8988T (cell line): ENCODE measurements around the gene MACROD2.
A peak's percentile ranks its signal among the peaks of the same experiment; 100 is the strongest.

ENCODE experiments used
- DNase-seq: peaks from one replicate; pipeline ENCODE4 v3.0.0; 2011

The MACROD2 gene

GRCh38 chr20:15674253-15675060 is 1679.1 kb downstream of the MACROD2 start:
- DNase-seq = no peak

- no peak for DNase-seq
Measured at GRCh38 chr20:15675061-15675514, 1679.8 kb downstream of the MACROD2 start.

- no peak for DNase-seq
Measured at GRCh38 chr20:15675813-15676484, 1680.6 kb downstream of the MACROD2 start.

DNA sequence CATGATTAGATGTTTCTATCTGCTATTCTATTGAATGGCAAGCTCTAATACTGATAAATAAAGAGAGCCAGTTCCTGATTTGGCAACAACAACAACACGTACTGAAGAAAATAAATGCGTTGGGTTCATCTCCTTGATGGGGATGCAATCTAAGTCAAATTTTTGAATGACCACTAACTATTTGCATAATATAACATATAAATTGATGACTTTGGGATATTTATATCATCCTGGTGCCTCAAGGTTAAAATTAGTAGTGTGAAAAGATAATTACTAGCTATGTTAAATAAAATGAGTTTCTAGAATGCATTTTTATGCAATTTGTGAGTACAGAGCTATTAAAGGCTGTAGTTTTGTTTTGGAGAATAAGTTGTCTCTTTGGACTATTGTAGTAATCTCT is 1681.5 kb downstream of the MACROD2 start:
- DNase-seq = no peak

- no peak for DNase-seq
Measured at GRCh38 chr20:15682690-15683089, 1687.4 kb downstream of the MACROD2 start.

DNA sequence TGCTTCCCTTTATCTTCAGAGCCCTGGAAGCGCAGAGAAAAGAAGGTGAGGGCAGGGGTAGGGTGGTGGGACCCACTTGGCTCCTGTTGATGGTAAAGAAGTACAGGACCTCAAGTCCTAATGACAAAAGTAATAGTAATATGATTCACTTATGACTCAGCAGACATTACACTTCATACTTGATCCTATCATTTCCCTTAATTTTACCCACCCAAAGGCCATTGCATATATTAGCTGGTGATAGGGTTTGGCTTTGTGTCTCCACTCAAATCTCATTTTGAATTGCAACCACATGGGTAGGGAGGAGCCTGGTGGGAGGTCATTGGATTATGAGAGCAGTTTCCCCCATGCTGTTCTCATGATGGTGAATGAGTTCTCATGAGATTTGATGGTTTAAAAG is 1697.3 kb downstream of the MACROD2 start:
- DNase-seq = no peak

DNA sequence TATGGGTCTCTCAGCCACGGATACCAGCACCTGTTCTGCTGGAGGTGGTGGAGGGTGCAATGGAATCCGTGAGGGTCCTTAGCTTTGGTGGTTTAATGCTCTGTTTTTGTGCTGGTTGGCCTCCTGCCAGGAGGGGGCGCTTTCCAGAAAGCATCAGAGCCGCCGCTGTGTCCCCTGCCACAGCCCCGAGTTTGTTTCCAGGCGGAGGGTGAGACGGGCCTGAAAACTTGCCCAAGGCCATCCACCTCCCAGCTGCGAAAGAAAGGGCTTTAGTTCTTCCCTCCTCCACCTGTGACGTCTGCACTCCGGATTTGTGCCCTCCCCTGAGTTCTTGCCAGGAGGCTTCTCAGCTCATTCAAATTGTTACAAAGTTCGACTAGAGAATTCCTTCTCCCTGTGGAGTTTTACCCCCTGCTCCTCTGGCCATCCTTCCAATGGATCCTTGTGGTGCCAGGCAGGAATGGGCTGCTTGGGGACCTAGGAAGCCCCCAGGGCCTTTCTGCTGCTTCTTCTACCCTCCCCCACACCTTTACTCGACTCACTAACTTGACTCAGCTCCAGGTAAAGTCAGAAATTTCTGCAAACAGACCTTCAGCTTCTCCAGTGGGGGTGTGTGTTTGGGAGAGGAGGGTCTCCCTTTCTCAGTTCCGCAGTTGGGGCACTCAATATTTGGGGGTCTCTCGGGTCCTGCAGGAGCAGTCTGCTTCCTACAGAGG is 1704.3 kb downstream of the MACROD2 start:
- DNase-seq = no peak

DNA sequence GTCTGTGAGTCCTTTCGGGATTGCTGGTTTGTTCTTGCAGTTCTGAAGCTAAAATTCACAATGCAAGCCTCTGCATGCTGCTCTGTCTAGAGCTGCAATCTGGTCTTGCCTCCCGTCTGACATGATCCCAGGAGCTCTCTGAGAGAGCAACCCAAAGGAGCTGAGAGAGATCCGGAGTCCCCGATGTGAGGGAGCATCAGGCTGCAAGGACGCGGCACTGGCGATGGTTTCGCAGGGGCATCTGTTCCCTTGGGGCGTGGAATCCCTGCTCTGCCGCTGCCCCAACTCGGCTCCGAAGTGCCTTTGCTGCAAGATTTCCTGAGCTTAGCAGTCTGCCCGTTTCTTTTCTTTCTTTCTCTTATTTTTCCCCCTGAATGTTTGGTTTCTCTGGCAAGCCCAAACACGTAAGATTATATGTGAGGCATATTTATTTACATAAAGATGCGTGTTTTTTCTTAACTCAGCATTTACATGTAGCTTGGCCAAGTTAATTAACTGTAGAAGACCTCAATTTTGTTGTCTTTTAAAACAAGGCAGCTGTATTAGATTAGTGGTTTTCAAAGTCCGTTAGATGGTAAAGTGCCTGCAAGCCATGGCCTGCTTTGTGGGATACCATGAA is 1704.9 kb downstream of the MACROD2 start:
- no peak for DNase-seq

DNA sequence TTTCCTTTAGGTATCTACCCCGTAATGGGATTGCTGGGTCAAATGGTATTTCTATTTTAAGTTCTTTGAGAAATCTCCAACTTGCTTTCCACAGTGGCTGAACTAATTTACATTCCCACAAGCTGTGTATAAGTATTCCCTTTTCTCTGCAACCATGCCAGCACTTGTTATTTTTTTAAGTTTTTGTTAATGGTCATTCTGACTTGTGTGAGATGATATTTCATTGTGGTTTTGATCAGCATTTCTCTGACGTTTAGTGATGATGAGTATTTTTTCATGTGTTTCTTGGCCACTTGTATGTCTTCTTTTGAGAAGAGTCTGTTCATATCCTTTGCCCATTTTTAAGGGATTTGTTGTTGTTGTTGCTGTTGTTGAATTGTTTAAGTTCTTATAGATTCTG is 1706.8 kb downstream of the MACROD2 start:
- no peak for DNase-seq

- no peak for DNase-seq
Measured at GRCh38 chr20:15703171-15703911, 1708.0 kb downstream of the MACROD2 start.

DNA sequence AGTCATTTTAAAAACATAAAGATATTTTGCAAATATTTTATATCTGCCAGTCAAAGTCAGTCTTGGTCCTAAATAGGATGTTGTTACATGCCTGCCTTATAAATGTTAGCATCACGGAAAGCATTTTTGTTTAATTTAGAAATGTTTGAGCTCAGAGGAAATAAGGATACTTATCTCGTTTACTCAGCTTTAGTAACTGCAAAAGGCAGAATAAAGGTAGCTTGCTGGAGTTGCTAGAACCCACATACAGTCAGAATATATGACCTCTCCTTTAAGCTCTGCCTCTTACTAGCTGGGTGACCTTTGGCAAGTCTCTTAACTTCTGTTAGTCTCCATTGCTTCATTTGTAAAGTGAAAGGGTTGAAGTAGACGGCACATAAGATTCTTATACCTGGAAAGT is 1710.7 kb downstream of the MACROD2 start:
- DNase-seq = no peak

DNA sequence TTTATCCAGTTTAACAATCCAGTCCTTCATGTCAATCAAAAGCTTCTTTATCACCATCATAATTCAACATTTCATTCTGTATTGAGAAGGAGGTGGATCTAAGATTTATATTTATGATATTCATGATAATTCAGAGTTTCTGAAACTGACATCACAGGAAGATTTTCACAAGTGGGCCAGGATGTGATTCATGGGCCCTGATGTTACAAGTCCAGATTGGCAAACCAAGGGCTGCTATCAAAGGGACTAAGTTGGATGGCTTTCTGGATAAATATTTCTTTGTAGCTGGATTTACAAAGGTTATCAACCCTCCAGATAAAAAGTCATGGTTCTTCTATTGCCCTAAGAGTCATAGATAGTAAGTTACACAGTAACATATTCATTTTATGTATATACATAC is 1711.4 kb downstream of the MACROD2 start:
- DNase-seq = no peak

DNA sequence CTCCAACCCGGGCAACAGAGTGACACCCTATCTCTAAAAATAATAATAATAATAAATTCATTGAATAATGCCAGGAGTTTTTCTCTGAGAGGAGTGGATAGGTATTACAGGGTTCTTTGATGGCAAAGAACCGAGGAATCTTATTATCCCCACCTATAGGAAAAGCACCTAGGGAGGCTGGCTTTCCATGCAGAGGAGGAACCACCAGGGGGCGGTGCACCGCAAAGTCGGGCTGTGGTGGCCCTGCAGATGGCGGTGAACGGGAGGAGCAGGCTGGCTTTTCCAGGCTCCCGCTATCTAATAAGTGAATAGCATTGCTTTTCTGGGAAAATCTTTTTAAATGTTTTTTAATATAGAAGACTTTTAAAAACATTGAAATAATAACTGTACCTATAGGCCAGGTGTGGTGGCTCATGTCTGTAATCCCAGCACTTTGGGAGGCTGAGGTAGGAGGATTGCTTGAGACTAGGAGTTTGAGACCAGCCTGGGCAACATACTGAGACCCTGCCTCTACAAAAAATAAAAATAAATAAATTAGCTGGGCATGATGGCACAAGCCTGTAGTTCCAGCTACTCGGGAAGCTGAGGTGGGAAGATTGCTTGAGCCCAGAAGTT is 1713.8 kb downstream of the MACROD2 start:
- DNase-seq = peak; percentile 21

DNA sequence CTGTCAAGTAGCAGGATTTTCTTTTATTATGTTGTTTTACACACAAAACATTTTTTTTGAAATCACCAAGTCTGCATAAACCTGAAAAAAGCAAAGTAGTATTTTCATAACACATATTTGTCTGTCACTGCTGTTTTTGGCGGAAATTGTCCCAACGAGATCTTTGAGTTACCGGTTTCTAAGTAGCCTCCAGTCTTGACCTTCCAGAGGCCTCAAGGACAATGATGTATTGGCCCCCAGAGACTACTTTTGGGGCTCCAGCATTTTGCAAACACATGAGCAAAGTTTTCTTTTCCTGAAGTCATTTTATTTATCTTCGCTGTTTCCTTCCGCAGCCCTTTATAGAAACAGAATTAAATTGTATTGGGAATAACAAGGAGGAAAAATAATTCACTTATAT is 1715.3 kb downstream of the MACROD2 start:
- DNase-seq = no peak

DNA sequence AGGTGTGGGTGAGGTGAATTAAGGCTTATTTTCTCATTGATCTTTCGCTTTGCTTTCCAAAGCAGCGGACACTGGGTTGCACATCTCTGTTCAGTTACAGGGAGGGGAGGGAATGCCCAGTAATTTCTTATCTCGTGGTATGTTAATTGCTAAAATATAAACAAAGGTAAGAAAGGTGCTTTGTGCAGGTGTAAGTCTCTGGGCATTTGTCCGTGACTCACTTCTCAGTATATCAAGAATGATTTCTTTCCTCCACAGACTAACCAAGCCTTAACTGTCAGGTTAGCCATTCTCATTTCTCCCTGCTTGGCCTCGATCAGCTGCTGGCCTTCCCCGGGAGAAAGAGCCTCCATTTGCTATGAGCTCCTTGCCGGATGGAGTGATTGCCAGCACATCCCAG is 1715.9 kb downstream of the MACROD2 start:
- DNase-seq = no peak

GRCh38 chr20:15716256-15716655 is 1720.9 kb downstream of the MACROD2 start:
- DNase-seq = no peak

DNA sequence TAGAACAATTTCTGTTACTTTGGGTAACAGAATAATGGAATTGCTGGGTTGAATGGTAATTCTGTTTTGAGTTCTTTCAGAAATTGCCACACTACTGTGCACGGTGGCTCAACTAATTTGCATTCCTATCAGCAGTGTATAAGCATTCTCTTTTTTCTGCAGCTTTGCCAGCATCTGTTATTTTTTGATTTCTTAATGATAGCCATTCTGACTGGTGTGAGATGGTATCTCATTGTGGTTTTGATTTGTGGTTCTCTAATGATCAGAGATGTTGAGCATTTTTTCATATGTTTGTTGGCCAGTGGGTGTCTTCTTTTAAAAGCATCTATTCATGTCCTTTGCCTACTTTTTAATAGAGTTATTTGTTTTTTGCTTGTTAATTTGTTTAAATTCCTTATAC is 1731.1 kb downstream of the MACROD2 start:
- DNase-seq = no peak

DNA sequence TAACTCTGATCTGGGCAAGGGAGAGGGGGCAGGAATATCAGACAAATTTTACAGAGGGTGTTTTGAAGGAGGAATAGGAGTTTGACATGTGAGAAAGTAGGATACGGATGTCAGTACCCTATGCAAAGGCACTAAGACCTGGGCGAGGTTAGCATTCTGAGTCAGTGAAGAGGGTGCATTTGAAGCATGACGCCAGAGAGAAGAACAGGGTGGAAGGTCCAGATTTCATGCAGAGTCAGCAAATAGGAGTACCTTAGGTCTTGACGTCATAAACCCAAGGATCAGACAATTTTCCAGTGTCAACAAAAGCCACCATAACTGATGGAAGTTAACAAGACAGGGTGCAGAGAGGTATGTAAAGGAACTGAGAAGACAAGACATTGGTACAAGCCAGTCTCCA is 1738.7 kb downstream of the MACROD2 start:
- DNase-seq = no peak

DNA sequence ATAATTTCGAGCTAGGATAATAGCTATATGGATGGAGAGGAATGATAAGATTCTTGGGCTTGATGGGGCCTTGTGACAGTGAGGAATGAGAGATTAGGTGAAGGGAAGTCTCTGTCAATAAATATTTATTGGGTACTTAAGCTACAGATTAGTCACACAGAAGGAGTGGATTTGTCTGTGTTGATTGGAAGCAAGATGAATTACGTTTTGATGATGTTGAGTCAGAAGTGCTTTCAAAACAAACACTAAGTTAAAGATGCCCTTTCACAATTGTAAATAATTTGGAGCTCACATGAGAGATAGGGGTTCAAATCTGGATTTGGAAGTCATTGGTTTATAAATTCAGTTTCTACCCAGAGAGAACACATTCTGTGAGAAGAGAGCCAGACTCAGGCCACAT is 1743.7 kb downstream of the MACROD2 start:
- no peak for DNase-seq

- DNase-seq = no peak
Measured at GRCh38 chr20:15740046-15740775, 1744.9 kb downstream of the MACROD2 start.

DNA sequence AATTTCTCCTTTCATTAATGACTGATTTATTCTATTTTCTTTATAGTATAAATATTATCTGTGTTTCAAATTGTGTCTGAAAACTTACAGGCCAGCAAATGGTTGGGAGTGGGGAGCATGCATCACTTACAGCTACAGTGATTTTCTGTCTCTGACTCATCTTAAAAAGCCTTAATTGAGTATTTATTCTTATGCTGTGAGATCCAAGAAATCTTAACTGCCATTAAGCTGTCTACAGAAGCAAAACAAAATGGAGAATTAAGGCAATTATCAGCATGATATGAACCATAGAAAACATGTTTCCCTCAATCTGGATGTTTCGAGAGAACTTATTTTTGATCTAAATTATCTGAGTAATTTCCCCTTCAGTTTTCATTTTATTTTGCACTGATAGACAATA is 1746.8 kb downstream of the MACROD2 start:
- no peak for DNase-seq
